K562 (cell line): ENCODE data around the gene ATXN7L1. TPM values are rescaled to one million over a fixed set of nuclear protein-coding genes. Genes with fewer than 3 reads are reported as not detected.

Experiments used
- ATAC-seq: fragments of 200-7000 bp; cut with Tn5 transposase; 3 replicates; pipeline ENCODE4 v1.9.1; 2020; ENCODE audit warnings: moderate library complexity
- BruUV-seq: library from RNA; stranded (reverse); fragments of 400-500 nt; replicated peaks from 2 replicates; lab custom pipeline; 2021; lab: Mats Ljungman, UMichigan
- CTCF ChIA-PET: fragments of 300-600 bp; formaldehyde crosslinking; extraction: SDS; loops from one replicate; lab custom pipeline; 2021; ENCODE audit warnings: low intra/inter-chr PET ratio; lab: Yijun Ruan, JAX
- POLR2A ChIA-PET: fragments of 300-600, 350-650 bp; sonication (Branson Sonifier 250); formaldehyde crosslinking; extraction: SDS; loops from one replicate; lab custom pipeline; 2021; ENCODE audit warnings: antibody characterized with exemption, inconsistent platforms; lab: Yijun Ruan, JAX
- DNase-seq, 4 experiments: peaks; one replicate each; pipeline versions ENCODE4 v3.0.0 to v3.0.0-alpha.2; 2011 to 2018; ENCODE audit warnings: low spot score in 3 of 4, mixed read lengths in 3 of 4; ENCODE audit errors: extremely low read depth in 1 of 4
- FAIRE-seq: peaks from 2 replicates; lab custom pipeline; 2011; peaks lifted over from hg19 to GRCh38; lab: Jason Lieb, UNC
- H2AFZ ChIP-seq: 2 replicates; pipeline ENCODE4 v1.6.0; 2011; ENCODE audit warnings: low read depth, low read length, control low read depth, inconsistent platforms
- H3K27ac ChIP-seq: fragments of 200-600 bp; 3 replicates; pipeline ENCODE4 v1.8.0; 2011; ENCODE audit warnings: low read depth, mild to moderate bottlenecking, control low read depth, inconsistent platforms, low read length, moderate library complexity, mixed read lengths; ENCODE audit errors: extremely low read depth
- H3K27me3 ChIP-seq, 2 experiments: fragments of 300-600 bp in 1 of 2; 2 replicates in 1 of 2; 3 replicates in 1 of 2; pipeline versions ENCODE4 v1.6.0 to v1.8.0; 2011; ENCODE audit warnings: inconsistent platforms in 2 of 2, low read length in 2 of 2, mild to moderate bottlenecking in 1 of 2, mixed read lengths in 1 of 2, moderate library complexity in 1 of 2; ENCODE audit not compliant: control insufficient read depth in 2 of 2, insufficient read depth in 2 of 2
- H3K36me3 ChIP-seq: fragments of 300-600 bp; 3 replicates; pipeline ENCODE4 v1.8.0; 2011; ENCODE audit warnings: mild to moderate bottlenecking, low read length, inconsistent platforms; ENCODE audit not compliant: control insufficient read depth, insufficient read depth
- H3K4me1 ChIP-seq, 2 experiments: fragments of 200-600 bp in 1 of 2; replicated peaks in 1 of 2; 2 replicates in 1 of 2; 3 replicates in 1 of 2; pipeline versions ENCODE4 v1.5.1 to v1.8.0; 2011; ENCODE audit warnings: inconsistent platforms in 2 of 2, low read length in 2 of 2, mild to moderate bottlenecking in 1 of 2, mixed read lengths in 1 of 2, moderate library complexity in 1 of 2; ENCODE audit not compliant: control insufficient read depth in 2 of 2, insufficient read depth in 2 of 2
- H3K4me2 ChIP-seq: 2 replicates; pipeline ENCODE4 v1.6.1; 2011; ENCODE audit warnings: low read length, control low read depth, inconsistent platforms, mixed read lengths; ENCODE audit not compliant: insufficient read depth
- H3K4me3 ChIP-seq: fragments of 200-600 bp; sonication (generic), shearing (Covaris generic); 2 replicates; pipeline ENCODE4 v1.5.1; 2016; ENCODE audit warnings: control low read depth, inconsistent platforms
- H3K79me2 ChIP-seq: fragments of 200-600 bp; 3 replicates; pipeline ENCODE4 v1.8.0; 2011; ENCODE audit warnings: low read length, inconsistent platforms; ENCODE audit not compliant: control insufficient read depth, insufficient read depth
- H3K9ac ChIP-seq, 2 experiments: 2 replicates each; pipeline versions ENCODE4 v1.6.0 to v1.6.1; 2011; ENCODE audit warnings: low read depth in 2 of 2, low read length in 2 of 2, control low read depth in 1 of 2, inconsistent platforms in 1 of 2, mild to moderate bottlenecking in 1 of 2, mixed read lengths in 1 of 2; ENCODE audit not compliant: insufficient read depth in 1 of 2
- H3K9me1 ChIP-seq: one replicate; pipeline ENCODE4 v1.6.0; 2011; ENCODE audit warnings: inconsistent platforms, mild to moderate bottlenecking, low read length, moderate library complexity; ENCODE audit not compliant: control insufficient read depth, insufficient read depth
- H3K9me3 ChIP-seq: replicated peaks from 2 replicates; pipeline ENCODE4 v1.5.1; 2011; ENCODE audit warnings: low read depth, low read length, inconsistent platforms; ENCODE audit not compliant: control insufficient read depth, insufficient read depth
- H4K20me1 ChIP-seq: replicated peaks from 2 replicates; pipeline ENCODE4 v1.6.1; 2011; ENCODE audit warnings: low read length, inconsistent platforms, mixed read lengths; ENCODE audit not compliant: control insufficient read depth, insufficient read depth
- BCOR ChIP-seq: fragments of 450-650 bp; IDR thresholded peaks from 2 replicates; pipeline ENCODE4 v1.6.1; 2016
- KLF10 ChIP-seq: fragments of 250-450 bp; sonication (Bioruptor Pico); IDR thresholded peaks from 2 replicates; pipeline ENCODE4 v1.6.1; 2021; ENCODE audit warnings: matching md5 sums
- MTA1 ChIP-seq: fragments of 450-650 bp; IDR thresholded peaks from 2 replicates; pipeline ENCODE4 v1.6.1; 2017; ENCODE audit warnings: borderline replicate concordance
- PKNOX1 ChIP-seq: fragments of 450-650 bp; IDR thresholded peaks from 2 replicates; pipeline ENCODE4 v1.6.1; 2016
- RBM25 ChIP-seq: fragments of 200-400 bp; formaldehyde crosslinking; IDR thresholded peaks from 2 replicates; pipeline ENCODE4 v1.6.1; 2018; ENCODE audit warnings: low read length, low read depth, moderate library complexity; ENCODE audit not compliant: severe bottlenecking
- TCF7L2 ChIP-seq: fragments of 150-350 bp; IDR thresholded peaks from 2 replicates; pipeline ENCODE4 v1.6.1; 2016; ENCODE audit warnings: low read depth, mild to moderate bottlenecking, low read length, moderate library complexity
- WHSC1 ChIP-seq: IDR thresholded peaks from one replicate; pipeline ENCODE4 v1.6.1; 2012; ENCODE audit warnings: low read length, control low read depth, inconsistent platforms
- ZFP36 ChIP-seq: fragments of 150-350 bp; IDR thresholded peaks from 2 replicates; pipeline ENCODE4 v1.6.1; 2018; ENCODE audit warnings: low read length, low read depth; ENCODE audit not compliant: partially characterized antibody
- ZMIZ1 ChIP-seq, 2 experiments: fragments of 150-350 bp in 1 of 2; IDR thresholded peaks; 2 replicates each; pipeline ENCODE4 v1.6.1; 2012 to 2016; ENCODE audit warnings: low read depth in 2 of 2, low read length in 2 of 2, mild to moderate bottlenecking in 1 of 2, moderate library complexity in 1 of 2
- WGBS: fragments of 100-300 bp; shearing (Covaris generic); methylation state at CpG from one replicate; pipeline ENCODE4 v1.1.6; 2016; ENCODE audit warnings: low coverage, mixed read lengths; ENCODE audit not compliant: insufficient coverage; ENCODE audit errors: missing lambda C conversion rate; 5-methylcytosine and 5-hydroxymethylcytosine counted together
- in situ Hi-C: fragments of 300-500 bp; cut with MboI; formaldehyde crosslinking; loops from 4 replicates; pipeline ENCODE4 v1.15.0; 2018; ENCODE audit warnings: inconsistent platforms, mixed read lengths
- intact Hi-C: fragments of 100-400 bp; cut with micrococcal nuclease; formaldehyde crosslinking; loops from 2 replicates; pipeline ENCODE4 v1.14.2; 2022
- polyA plus RNA-seq, 8 experiments: library from polyadenylated mRNA; depleted of rRNA in 4 of 8; stranded (reverse) in 5 of 8; unstranded in 3 of 8; fragments of >200 nt; fragmentation: Nextera tagmentation in 2 of 8; fragmentation: Illumina TruSeq in 1 of 8; extraction: Ambion mirVana in 2 of 8; extraction: Trizol in 1 of 8; gene quantifications; 2 replicates each; pipeline versions ENCODE4 v1.2.1 to v1.2.3, GENCODE V29; 2011 to 2014; ENCODE audit warnings: inconsistent platforms in 1 of 8, missing spikeins in 1 of 8
- total RNA-seq, 7 experiments: library from RNA; depleted of rRNA in 6 of 7; stranded (reverse); fragments of >200 nt in 6 of 7; fragmentation: Illumina TruSeq in 2 of 7; extraction: Trizol in 2 of 7; gene quantifications; 2 replicates each; pipeline versions ENCODE4 v1.2.1 to v1.2.3, GENCODE V29; 2011 to 2021; ENCODE audit warnings: low replicate concordance in 1 of 7

Gene ATXN7L1
- total and polyA plus RNA-seq, 9 of the 15 experiments (the other 6 are each of a cell fraction or from before 2014, with no cell fraction given), result 6.6 to 13.7 (median 10.7) TPM

GRCh38 chr7:105851064-105851463, 25.3 kb downstream of the ATXN7L1 start:
- DNase-seq (no peak), ATAC-seq (no peak), FAIRE-seq (no peak)
- Histone ChIP-seq H3K79me2 (no peaks in the 10 kb centered on the region), H4K20me1 (peaks cover 40% of the 10 kb centered on the region), H3K36me3 (no peaks in the 10 kb centered on the region), H3K4me3 (no peak overlapping the region), H3K4me1 (no peaks in the 10 kb centered on the region), H3K27ac (no peak overlapping the region), H3K27me3 (peaks cover 0 to 6% of the 10 kb centered on the region in 2 experiments; a peak in 2 of 5 replicates), H2AFZ (no peak overlapping the region)
- intact Hi-C loops, result no loop called here
- WGBS, result 64% methylated on average over 5 of the region's 5 CpGs
- in situ Hi-C loops, result no loop called here
- BruUV-seq, result no TSS peak
- TF ChIP-seq RBM25 (peak; percentile 81), PKNOX1 (0 out of 2 replicates have a peak, but pooled peaks have one; percentile 13), MTA1 (no peak), BCOR (peak; percentile 57), ZMIZ1 (IDR thresholded peaks at IDR 0.05; ENCODE audit: low read depth in 2 of 2, low read length in 2 of 2) (no peak), KLF10 (CRISPR knock-in tag) (no peak), WHSC1 (no peak), ZFP36 (peak; percentile 77), TCF7L2 (no peak)
- TF ChIP-seq, all 486 proteins: peak for 4
- Histone ChIP-seq H3K9me1 (no peaks in the 10 kb centered on the region), H3K9ac (no peak overlapping the region), H3K4me2 (no peak overlapping the region), H3K9me3 (no peaks in the 10 kb centered on the region)
- CTCF ChIA-PET, result no interaction called here
- POLR2A ChIA-PET, result interaction anchor here (0.6 to 1.3 kb wide), 4 partner anchors 13 to 648 kb away, joined by 3 to 7 read pairs (median 4); no protein-coding TSS in a partner anchor
